ENCODE data around the gene RAB12.
"Not testable (repeated sequence)": the region's sequence is repeated elsewhere in the genome, so short reads cannot be mapped to it uniquely, and the experiment has no call there.

The RAB12 gene

DNA sequence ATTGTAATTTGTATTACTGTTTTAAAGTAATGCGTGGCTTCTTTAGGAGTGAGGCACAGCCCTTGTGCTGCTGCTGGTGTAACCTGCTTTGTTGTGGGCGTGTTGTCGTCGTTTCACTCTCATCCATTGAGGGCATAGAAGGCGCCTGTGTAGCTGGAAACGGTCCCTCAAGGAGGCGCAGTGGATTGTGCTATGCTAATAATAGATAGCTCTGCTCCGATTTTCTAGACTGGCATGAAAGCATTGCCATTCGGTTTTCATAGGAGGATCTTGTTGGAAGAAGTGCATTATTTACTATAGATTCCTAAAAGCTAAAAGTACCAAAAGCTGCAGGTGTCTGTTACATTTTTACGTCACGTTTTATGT lies 17.9 kb downstream of the RAB12 start:
- H3K36me3 ChIP-seq (ENCODE audit: insufficient read depth, low read length), result peaks cover 58% of the 10 kb centered on the region
- H3K4me1 ChIP-seq (ENCODE audit: insufficient read depth, low read length), result peaks cover 62% of the 10 kb centered on the region
- H3K27me3 ChIP-seq (ENCODE audit: insufficient read depth, low read length), result no peaks in the 10 kb centered on the region
- H3K9me3 ChIP-seq (ENCODE audit: insufficient read depth, low read depth, low read length), result no peaks in the 10 kb centered on the region
- 89% methylated on average over 11 of the region's 11 CpGs for WGBS
- no peak overlapping the region for H3K4me3 ChIP-seq (ENCODE audit: low read length)
- H3K9ac ChIP-seq (ENCODE audit: low read depth, low read length), result no peak overlapping the region
- H3K27ac ChIP-seq (ENCODE audit: low read depth, low read length), result no peak overlapping the region

DNA sequence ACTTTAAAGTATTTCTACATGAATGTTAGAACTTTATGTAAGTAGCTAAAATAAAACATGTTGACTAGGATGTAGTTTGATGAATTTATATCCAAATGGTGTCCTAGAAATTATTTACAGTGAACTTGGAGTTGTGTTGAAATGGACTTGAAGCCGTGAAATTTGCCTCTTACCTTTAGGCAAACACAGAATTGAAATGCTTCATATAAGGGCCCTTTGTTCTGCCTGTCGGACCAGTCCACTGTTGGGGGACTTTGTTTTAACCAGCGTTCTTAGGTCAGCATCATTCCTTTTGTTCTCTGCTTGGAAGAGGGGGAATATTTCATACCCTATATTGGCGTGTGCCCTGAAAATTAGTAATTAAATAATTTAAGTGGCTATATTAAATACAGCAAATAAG lies 18.3 kb downstream of the RAB12 start:
- Histone ChIP-seq H3K4me1 (ENCODE audit: insufficient read depth, low read length) (peaks cover 62% of the 10 kb centered on the region), H3K27ac (ENCODE audit: low read depth, low read length) (no peak overlapping the region), H3K9ac (ENCODE audit: low read depth, low read length) (no peak overlapping the region), H3K4me3 (ENCODE audit: low read length) (no peak overlapping the region), H3K9me3 (ENCODE audit: insufficient read depth, low read depth, low read length) (no peaks in the 10 kb centered on the region), H3K36me3 (ENCODE audit: insufficient read depth, low read length) (peaks cover 63% of the 10 kb centered on the region), H3K27me3 (ENCODE audit: insufficient read depth, low read length) (no peaks in the 10 kb centered on the region)
- 86% methylated on average over 3 of the region's 4 CpGs for WGBS

- no peak overlapping the region for H3K4me3 ChIP-seq (ENCODE audit: low read length)
- H3K36me3 ChIP-seq (ENCODE audit: insufficient read depth, low read length), result peaks cover 83% of the 10 kb centered on the region
- no peaks in the 10 kb centered on the region for H3K9me3 ChIP-seq (ENCODE audit: insufficient read depth, low read depth, low read length)
- no peaks in the 10 kb centered on the region for H3K27me3 ChIP-seq (ENCODE audit: insufficient read depth, low read length)
- H3K4me1 ChIP-seq (ENCODE audit: insufficient read depth, low read length), result peaks cover 46% of the 10 kb centered on the region
- H3K9ac ChIP-seq (ENCODE audit: low read depth, low read length), result no peak overlapping the region
- H3K27ac ChIP-seq (ENCODE audit: low read depth, low read length), result peak overlapping the region; percentile 6; the same call in 1 of the 2 replicates
- WGBS, result 88% methylated on average over 3 of the region's 3 CpGs
Observed at GRCh38 chr18:8629602-8630001, 20.4 kb downstream of the RAB12 start.

DNA sequence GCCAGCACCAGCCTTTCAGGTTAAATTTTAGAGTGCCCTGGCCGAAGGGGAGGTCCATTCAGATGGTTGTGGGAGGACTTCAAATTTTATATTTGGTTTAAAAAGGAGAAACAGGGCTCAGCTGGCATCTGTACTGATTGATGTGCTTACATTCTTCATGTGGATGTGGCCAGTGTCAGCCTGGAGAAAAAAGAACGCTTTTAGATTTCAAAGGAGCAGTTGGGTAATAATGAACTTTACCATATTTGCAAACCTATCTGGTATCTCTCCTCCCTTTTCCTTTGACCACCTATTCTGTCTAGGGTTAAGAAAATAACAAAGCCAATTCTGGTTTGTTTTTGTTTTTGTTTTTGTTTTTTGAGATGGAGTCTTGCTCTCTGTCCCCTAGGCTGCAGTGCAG lies 21.3 kb downstream of the RAB12 start:
- no peaks in the 10 kb centered on the region for H3K9me3 ChIP-seq (ENCODE audit: insufficient read depth, low read depth, low read length)
- peaks cover 43% of the 10 kb centered on the region for H3K4me1 ChIP-seq (ENCODE audit: insufficient read depth, low read length)
- H3K27ac ChIP-seq (ENCODE audit: low read depth, low read length), result no peak overlapping the region
- no peak overlapping the region for H3K9ac ChIP-seq (ENCODE audit: low read depth, low read length)
- peaks cover 83% of the 10 kb centered on the region for H3K36me3 ChIP-seq (ENCODE audit: insufficient read depth, low read length)
- WGBS, result 81% methylated on average over 2 of the region's 2 CpGs
- H3K4me3 ChIP-seq (ENCODE audit: low read length), result no peak overlapping the region
- no peaks in the 10 kb centered on the region for H3K27me3 ChIP-seq (ENCODE audit: insufficient read depth, low read length)

GRCh38 chr18:8631265-8631664 lies 22.0 kb downstream of the RAB12 start:
- Histone ChIP-seq H3K4me3 (ENCODE audit: low read length) (no peak overlapping the region), H3K36me3 (ENCODE audit: insufficient read depth, low read length) (peaks cover 83% of the 10 kb centered on the region), H3K9me3 (ENCODE audit: insufficient read depth, low read depth, low read length) (no peaks in the 10 kb centered on the region), H3K27ac (ENCODE audit: low read depth, low read length) (no peak overlapping the region), H3K9ac (ENCODE audit: low read depth, low read length) (no peak overlapping the region), H3K27me3 (ENCODE audit: insufficient read depth, low read length) (no peaks in the 10 kb centered on the region), H3K4me1 (ENCODE audit: insufficient read depth, low read length) (peaks cover 43% of the 10 kb centered on the region)
- 98% methylated on average over 5 of the region's 5 CpGs for whole genome bisulfite sequencing

- peak overlapping the region; percentile 28; the same call in 1 of the 2 replicates for H3K27ac ChIP-seq (ENCODE audit: low read depth, low read length)
- WGBS, result 88% methylated on average over 4 of the region's 4 CpGs
- peaks cover 83% of the 10 kb centered on the region for H3K36me3 ChIP-seq (ENCODE audit: insufficient read depth, low read length)
- H3K9ac ChIP-seq (ENCODE audit: low read depth, low read length), result no peak overlapping the region
- H3K27me3 ChIP-seq (ENCODE audit: insufficient read depth, low read length), result no peaks in the 10 kb centered on the region
- H3K4me1 ChIP-seq (ENCODE audit: insufficient read depth, low read length), result peaks cover 34% of the 10 kb centered on the region
- no peaks in the 10 kb centered on the region for H3K9me3 ChIP-seq (ENCODE audit: insufficient read depth, low read depth, low read length)
- no peak overlapping the region for H3K4me3 ChIP-seq (ENCODE audit: low read length)
Observed at GRCh38 chr18:8632386-8632785, 23.1 kb downstream of the RAB12 start.

DNA sequence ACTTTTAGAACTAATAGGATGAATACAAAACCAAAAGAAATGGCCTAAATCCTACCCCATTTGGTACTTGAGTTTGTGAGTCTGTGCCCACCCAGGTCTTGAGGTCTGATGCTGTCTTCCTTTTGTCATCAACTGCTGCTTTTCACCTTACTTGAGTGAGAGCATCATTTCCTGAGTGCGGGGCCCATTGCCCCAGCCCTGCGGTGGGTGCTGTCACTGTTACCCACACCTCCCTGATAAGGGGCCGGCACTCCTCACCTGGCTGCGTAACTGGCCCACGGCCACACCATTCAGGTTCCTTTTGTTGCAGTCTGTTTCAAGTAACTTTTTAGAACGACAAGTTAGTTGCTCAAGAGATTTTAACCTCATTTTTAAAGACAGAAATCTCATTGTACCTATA lies 25.3 kb downstream of the RAB12 start:
- H3K9ac ChIP-seq (ENCODE audit: low read depth, low read length), result no peak overlapping the region
- H3K4me1 ChIP-seq (ENCODE audit: insufficient read depth, low read length), result peaks cover 12% of the 10 kb centered on the region
- no peaks in the 10 kb centered on the region for H3K9me3 ChIP-seq (ENCODE audit: insufficient read depth, low read depth, low read length)
- H3K4me3 ChIP-seq (ENCODE audit: low read length), result no peak overlapping the region
- H3K27me3 ChIP-seq (ENCODE audit: insufficient read depth, low read length), result no peaks in the 10 kb centered on the region
- 96% methylated on average over 6 of the region's 6 CpGs for WGBS
- H3K36me3 ChIP-seq (ENCODE audit: insufficient read depth, low read length), result peaks cover 94% of the 10 kb centered on the region
- 0 out of 2 replicates have a peak overlapping the region, but pooled peaks have one; percentile 13 for H3K27ac ChIP-seq (ENCODE audit: low read depth, low read length)

GRCh38 chr18:8635087-8635486 lies 25.9 kb downstream of the RAB12 start:
- H3K27me3 ChIP-seq (ENCODE audit: insufficient read depth, low read length), result no peaks in the 10 kb centered on the region
- peaks cover 7% of the 10 kb centered on the region; the same call in 1 of the 2 replicates for H3K4me1 ChIP-seq (ENCODE audit: insufficient read depth, low read length)
- H3K9me3 ChIP-seq (ENCODE audit: insufficient read depth, low read depth, low read length), result no peaks in the 10 kb centered on the region
- H3K36me3 ChIP-seq (ENCODE audit: insufficient read depth, low read length), result peaks cover 97% of the 10 kb centered on the region
- no peak overlapping the region for H3K4me3 ChIP-seq (ENCODE audit: low read length)
- no peak overlapping the region for H3K9ac ChIP-seq (ENCODE audit: low read depth, low read length)
- WGBS, result 94% methylated on average over 3 of the region's 3 CpGs
- H3K27ac ChIP-seq (ENCODE audit: low read depth, low read length), result no peak overlapping the region

DNA sequence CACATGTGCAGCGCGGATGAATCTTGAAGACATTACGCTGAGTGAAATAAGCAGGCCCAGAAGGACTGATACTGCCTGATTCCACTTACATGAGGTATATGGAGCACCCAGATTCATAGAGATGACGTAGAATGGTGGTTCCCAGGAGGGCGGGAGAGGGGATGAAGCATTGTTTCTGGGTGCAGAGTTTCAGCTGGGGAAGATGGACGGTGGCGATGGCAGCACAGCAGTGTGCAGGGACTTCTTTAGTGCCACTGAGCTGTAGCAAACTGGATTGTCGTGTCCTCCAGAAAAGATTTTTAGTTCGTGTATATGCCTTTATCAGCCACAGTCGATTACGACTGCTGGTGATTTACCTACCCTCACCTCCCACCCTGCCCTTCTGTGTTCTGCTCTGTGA lies 30.5 kb downstream of the RAB12 start:
- Histone ChIP-seq H3K4me3 (ENCODE audit: low read length) (no peak overlapping the region), H3K9me3 (ENCODE audit: insufficient read depth, low read depth, low read length) (no peaks in the 10 kb centered on the region), H3K9ac (ENCODE audit: low read depth, low read length) (no peak overlapping the region), H3K36me3 (ENCODE audit: insufficient read depth, low read length) (peaks cover 59% of the 10 kb centered on the region), H3K27me3 (ENCODE audit: insufficient read depth, low read length) (no peaks in the 10 kb centered on the region), H3K27ac (ENCODE audit: low read depth, low read length) (no peak overlapping the region), H3K4me1 (ENCODE audit: insufficient read depth, low read length) (no peaks in the 10 kb centered on the region)
- 94% methylated on average over 11 of the region's 11 CpGs for WGBS

DNA sequence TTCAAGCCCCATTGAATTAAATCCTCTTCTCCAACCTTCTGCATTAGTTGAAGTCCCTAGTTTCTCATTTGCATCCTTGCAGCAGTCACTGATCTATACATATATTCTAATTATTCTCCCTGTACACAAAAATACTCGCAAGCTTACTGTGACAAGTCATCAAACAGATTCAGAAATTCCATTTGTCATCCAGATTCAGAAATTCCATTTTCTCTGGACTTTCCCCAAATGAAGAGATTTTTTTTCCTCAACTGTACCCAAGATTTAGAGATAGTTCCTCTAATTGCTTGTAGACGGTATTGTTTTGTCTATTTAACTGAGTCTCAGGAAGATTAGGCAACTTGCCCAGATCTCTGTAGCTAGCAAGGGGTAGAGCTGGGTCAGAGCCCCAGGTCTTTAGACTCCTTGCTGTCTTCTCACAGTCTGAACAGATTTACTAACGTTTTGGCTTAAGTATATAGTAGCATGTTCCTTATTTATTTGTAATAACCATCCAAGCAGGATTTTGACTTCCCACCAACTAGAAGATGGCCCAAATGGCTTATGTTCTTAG lies 34.2 kb downstream of the RAB12 start:
- H3K4me3 ChIP-seq (ENCODE audit: low read length), result no peak overlapping the region
- WGBS, result 91% methylated on average over 2 of the region's 3 CpGs
- H3K27me3 ChIP-seq (ENCODE audit: insufficient read depth, low read length), result no peaks in the 10 kb centered on the region
- H3K27ac ChIP-seq (ENCODE audit: low read depth, low read length), result no peak overlapping the region
- H3K9ac ChIP-seq (ENCODE audit: low read depth, low read length), result no peak overlapping the region
- H3K4me1 ChIP-seq (ENCODE audit: insufficient read depth, low read length), result no peaks in the 10 kb centered on the region
- no peaks in the 10 kb centered on the region for H3K9me3 ChIP-seq (ENCODE audit: insufficient read depth, low read depth, low read length)
- peaks cover 22% of the 10 kb centered on the region for H3K36me3 ChIP-seq (ENCODE audit: insufficient read depth, low read length)

- H3K27me3 ChIP-seq (ENCODE audit: insufficient read depth, low read length); H3K4me1 ChIP-seq (ENCODE audit: insufficient read depth, low read length); H3K36me3 ChIP-seq (ENCODE audit: insufficient read depth, low read length); H3K9me3 ChIP-seq (ENCODE audit: insufficient read depth, low read depth, low read length); H3K27ac ChIP-seq (ENCODE audit: low read depth, low read length); H3K9ac ChIP-seq (ENCODE audit: low read depth, low read length); H3K4me3 ChIP-seq (ENCODE audit: low read length): not testable (repeated sequence)
- WGBS, result 90% methylated on average over 3 of the region's 3 CpGs
Observed at GRCh38 chr18:8647359-8647758, 38.1 kb downstream of the RAB12 start.

Measured in HUES64 (cell line).